ENCODE results near the gene GPC6. TPM values are rescaled to one million over a fixed set of nuclear protein-coding genes. Genes with fewer than 3 reads are reported as not detected.

The GPC6 gene
- total and polyA plus RNA-seq, 4 donors = 5.9 to 29.1 (median 18.2) TPM

- no peaks in the 10 kb centered on the region for H3K4me1 ChIP-seq (ENCODE audit: control insufficient read depth in 4 of 4, insufficient read depth in 4 of 4, low read length in 3 of 4)
- 88% methylated on average over 3 of the region's 3 CpGs for WGBS
- no peaks in the 10 kb centered on the region for H3K27me3 ChIP-seq (ENCODE audit: control insufficient read depth in 4 of 4, insufficient read depth in 4 of 4, low read length in 3 of 4)
- no peak for TF ChIP-seq GABPA (IDR thresholded peaks at IDR 0.05 in 1 of 2, conservative IDR thresholded peaks at IDR 0.05 in 1 of 2)
- TF ChIP-seq HNF4G (IDR thresholded peaks at IDR 0.05) = no peak
- no peak for TF ChIP-seq YY1 (IDR thresholded peaks at IDR 0.05)
- no peak for TF ChIP-seq TAF1 (conservative IDR thresholded peaks at IDR 0.05)
- TF ChIP-seq, protein P1, sequence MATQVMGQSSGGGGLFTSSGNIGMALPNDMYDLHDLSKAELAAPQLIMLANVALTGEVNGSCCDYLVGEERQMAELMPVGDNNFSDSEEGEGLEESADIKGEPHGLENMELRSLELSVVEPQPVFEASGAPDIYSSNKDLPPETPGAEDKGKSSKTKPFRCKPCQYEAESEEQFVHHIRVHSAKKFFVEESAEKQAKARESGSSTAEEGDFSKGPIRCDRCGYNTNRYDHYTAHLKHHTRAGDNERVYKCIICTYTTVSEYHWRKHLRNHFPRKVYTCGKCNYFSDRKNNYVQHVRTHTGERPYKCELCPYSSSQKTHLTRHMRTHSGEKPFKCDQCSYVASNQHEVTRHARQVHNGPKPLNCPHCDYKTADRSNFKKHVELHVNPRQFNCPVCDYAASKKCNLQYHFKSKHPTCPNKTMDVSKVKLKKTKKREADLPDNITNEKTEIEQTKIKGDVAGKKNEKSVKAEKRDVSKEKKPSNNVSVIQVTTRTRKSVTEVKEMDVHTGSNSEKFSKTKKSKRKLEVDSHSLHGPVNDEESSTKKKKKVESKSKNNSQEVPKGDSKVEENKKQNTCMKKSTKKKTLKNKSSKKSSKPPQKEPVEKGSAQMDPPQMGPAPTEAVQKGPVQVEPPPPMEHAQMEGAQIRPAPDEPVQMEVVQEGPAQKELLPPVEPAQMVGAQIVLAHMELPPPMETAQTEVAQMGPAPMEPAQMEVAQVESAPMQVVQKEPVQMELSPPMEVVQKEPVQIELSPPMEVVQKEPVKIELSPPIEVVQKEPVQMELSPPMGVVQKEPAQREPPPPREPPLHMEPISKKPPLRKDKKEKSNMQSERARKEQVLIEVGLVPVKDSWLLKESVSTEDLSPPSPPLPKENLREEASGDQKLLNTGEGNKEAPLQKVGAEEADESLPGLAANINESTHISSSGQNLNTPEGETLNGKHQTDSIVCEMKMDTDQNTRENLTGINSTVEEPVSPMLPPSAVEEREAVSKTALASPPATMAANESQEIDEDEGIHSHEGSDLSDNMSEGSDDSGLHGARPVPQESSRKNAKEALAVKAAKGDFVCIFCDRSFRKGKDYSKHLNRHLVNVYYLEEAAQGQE (IDR thresholded peaks at IDR 0.05) = no peak
- TF ChIP-seq RAD21 (IDR thresholded peaks at IDR 0.05) = no peak
- TF ChIP-seq, protein P2, sequence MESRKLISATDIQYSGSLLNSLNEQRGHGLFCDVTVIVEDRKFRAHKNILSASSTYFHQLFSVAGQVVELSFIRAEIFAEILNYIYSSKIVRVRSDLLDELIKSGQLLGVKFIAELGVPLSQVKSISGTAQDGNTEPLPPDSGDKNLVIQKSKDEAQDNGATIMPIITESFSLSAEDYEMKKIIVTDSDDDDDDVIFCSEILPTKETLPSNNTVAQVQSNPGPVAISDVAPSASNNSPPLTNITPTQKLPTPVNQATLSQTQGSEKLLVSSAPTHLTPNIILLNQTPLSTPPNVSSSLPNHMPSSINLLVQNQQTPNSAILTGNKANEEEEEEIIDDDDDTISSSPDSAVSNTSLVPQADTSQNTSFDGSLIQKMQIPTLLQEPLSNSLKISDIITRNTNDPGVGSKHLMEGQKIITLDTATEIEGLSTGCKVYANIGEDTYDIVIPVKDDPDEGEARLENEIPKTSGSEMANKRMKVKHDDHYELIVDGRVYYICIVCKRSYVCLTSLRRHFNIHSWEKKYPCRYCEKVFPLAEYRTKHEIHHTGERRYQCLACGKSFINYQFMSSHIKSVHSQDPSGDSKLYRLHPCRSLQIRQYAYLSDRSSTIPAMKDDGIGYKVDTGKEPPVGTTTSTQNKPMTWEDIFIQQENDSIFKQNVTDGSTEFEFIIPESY (IDR thresholded peaks at IDR 0.05) = no peak
- TF ChIP-seq EGR1 (IDR thresholded peaks at IDR 0.05; ENCODE audit: low read depth in 2 of 2) = no peak
- no peak for TF ChIP-seq MAX (IDR thresholded peaks at IDR 0.05)
- no peak for TF ChIP-seq NR2F2 (IDR thresholded peaks at IDR 0.05)
- TF ChIP-seq HNF4A (conservative IDR thresholded peaks at IDR 0.05) = no peak
- TF ChIP-seq SP1 (IDR thresholded peaks at IDR 0.05) = no peak
- H3K4me3 ChIP-seq (ENCODE audit: low read depth in 1 of 3, low read length in 3 of 3) = no peak overlapping the region
- H3K9ac ChIP-seq (ENCODE audit: low read depth in 1 of 2, low read length in 2 of 2) = no peak overlapping the region
- no peak for DNase-seq (ENCODE audit: low spot score)
- no peaks in the 10 kb centered on the region for H3K36me3 ChIP-seq (ENCODE audit: control insufficient read depth in 4 of 4, insufficient read depth in 3 of 4, low read depth in 1 of 4, low read length in 3 of 4)
- H3K27ac ChIP-seq (ENCODE audit: low read depth in 1 of 2, low read length in 2 of 2) = no peak overlapping the region
- no peaks in the 10 kb centered on the region for H3K9me3 ChIP-seq (ENCODE audit: control insufficient read depth in 4 of 4, low read length in 3 of 4)
Observed at GRCh38 chr13:93522501-93522900, 295.9 kb downstream of the GPC6 start.

GRCh38 chr13:93525087-93525486 lies 298.5 kb downstream of the GPC6 start:
- no peak for DNase-seq (ENCODE audit: low spot score)
- no peaks in the 10 kb centered on the region for H3K36me3 ChIP-seq (ENCODE audit: control insufficient read depth in 4 of 4, insufficient read depth in 3 of 4, low read depth in 1 of 4, low read length in 3 of 4)
- TF ChIP-seq FOXA1 (IDR thresholded peaks at IDR 0.05) = no peak
- TF ChIP-seq SP1 (IDR thresholded peaks at IDR 0.05) = no peak
- TF ChIP-seq RAD21 (IDR thresholded peaks at IDR 0.05) = no peak
- no peak for TF ChIP-seq YY1 (IDR thresholded peaks at IDR 0.05)
- no peak for TF ChIP-seq FOXA2 (IDR thresholded peaks at IDR 0.05)
- TF ChIP-seq MAX (IDR thresholded peaks at IDR 0.05) = no peak
- no peak for TF ChIP-seq GABPA (IDR thresholded peaks at IDR 0.05 in 1 of 2, conservative IDR thresholded peaks at IDR 0.05 in 1 of 2)
- no peak for TF ChIP-seq EGR1 (IDR thresholded peaks at IDR 0.05; ENCODE audit: low read depth in 2 of 2)
- TF ChIP-seq CTCF (IDR thresholded peaks at IDR 0.05; ENCODE audit: low read depth, low read length, missing input control) = no peak
- no peak for TF ChIP-seq HNF4A (conservative IDR thresholded peaks at IDR 0.05)
- no peak for TF ChIP-seq HNF4G (IDR thresholded peaks at IDR 0.05)
- TF ChIP-seq, protein P2 (IDR thresholded peaks at IDR 0.05) = no peak
- TF ChIP-seq JUND (IDR thresholded peaks at IDR 0.05) = no peak
- TF ChIP-seq RXRA (IDR thresholded peaks at IDR 0.05) = no peak
- TF ChIP-seq, protein P3, sequence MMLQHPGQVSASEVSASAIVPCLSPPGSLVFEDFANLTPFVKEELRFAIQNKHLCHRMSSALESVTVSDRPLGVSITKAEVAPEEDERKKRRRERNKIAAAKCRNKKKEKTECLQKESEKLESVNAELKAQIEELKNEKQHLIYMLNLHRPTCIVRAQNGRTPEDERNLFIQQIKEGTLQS (IDR thresholded peaks at IDR 0.05) = no peak
- H3K4me3 ChIP-seq (ENCODE audit: low read depth in 1 of 3, low read length in 3 of 3) = no peak overlapping the region
- no peak overlapping the region for H3K27ac ChIP-seq (ENCODE audit: low read depth in 1 of 2, low read length in 2 of 2)
- no peak overlapping the region for H3K9ac ChIP-seq (ENCODE audit: low read depth in 1 of 2, low read length in 2 of 2)
- H3K9me3 ChIP-seq (ENCODE audit: control insufficient read depth in 4 of 4, low read length in 3 of 4) = no peaks in the 10 kb centered on the region
- no peaks in the 10 kb centered on the region for H3K27me3 ChIP-seq (ENCODE audit: control insufficient read depth in 4 of 4, insufficient read depth in 4 of 4, low read length in 3 of 4)
- no peaks in the 10 kb centered on the region for H3K4me1 ChIP-seq (ENCODE audit: control insufficient read depth in 4 of 4, insufficient read depth in 4 of 4, low read length in 3 of 4)

Data from liver (tissue), 9 donors.